ENCODE measurements around the gene VPS4B.

Gene VPS4B

DNA sequence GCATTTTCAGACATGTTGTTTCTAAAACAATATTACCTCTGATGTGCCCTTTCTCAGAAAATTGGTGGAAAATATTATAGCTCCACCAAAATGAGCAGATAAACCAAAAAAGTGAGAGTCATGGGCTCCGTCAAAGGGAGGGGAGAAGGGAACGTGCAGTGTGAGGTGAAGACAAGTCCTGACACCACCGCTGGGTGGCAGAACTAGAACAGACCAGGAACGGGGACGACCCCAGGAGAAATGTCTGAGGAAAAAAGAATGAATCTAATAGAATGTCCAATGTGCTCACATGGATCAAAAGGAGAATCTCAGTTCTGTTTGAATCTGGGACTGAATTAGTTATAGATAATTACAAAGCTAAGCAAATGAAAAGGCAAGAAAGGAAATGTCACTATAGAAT, 80.1 kb downstream of the VPS4B start:
- TF ChIP-seq, protein P1, sequence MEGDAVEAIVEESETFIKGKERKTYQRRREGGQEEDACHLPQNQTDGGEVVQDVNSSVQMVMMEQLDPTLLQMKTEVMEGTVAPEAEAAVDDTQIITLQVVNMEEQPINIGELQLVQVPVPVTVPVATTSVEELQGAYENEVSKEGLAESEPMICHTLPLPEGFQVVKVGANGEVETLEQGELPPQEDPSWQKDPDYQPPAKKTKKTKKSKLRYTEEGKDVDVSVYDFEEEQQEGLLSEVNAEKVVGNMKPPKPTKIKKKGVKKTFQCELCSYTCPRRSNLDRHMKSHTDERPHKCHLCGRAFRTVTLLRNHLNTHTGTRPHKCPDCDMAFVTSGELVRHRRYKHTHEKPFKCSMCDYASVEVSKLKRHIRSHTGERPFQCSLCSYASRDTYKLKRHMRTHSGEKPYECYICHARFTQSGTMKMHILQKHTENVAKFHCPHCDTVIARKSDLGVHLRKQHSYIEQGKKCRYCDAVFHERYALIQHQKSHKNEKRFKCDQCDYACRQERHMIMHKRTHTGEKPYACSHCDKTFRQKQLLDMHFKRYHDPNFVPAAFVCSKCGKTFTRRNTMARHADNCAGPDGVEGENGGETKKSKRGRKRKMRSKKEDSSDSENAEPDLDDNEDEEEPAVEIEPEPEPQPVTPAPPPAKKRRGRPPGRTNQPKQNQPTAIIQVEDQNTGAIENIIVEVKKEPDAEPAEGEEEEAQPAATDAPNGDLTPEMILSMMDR (IDR thresholded peaks at IDR 0.05; ENCODE audit: extremely low read depth, missing control alignments), result peak; percentile 66
- peak; percentile 64 for DNase-seq (ENCODE audit: low spot score)

DNA sequence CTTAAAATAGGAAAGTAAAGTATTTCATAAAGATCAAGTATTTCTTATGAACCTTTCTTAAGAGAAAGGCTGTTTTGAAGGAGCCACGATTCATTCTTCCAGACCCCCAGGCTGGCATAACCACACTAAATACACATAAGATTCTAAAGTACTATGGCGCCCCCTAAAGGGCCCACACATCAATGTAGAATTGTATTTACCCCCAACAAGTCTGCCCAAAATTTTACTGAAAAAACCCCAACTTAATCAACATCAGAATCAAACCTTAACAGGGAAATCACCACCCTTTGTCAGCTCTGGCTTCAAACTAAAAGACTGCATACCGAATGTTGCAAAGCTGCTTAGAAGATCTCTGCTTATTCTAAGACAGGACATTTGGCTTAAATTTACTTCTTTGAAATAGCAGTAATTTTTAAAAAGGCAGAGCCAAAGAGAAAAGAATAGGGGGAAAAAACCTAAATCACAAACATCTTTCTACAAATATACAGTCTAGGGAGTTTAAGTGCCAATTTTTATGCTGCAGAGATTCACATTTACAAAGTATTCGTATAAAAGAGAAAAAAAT, 82.3 kb downstream of the VPS4B start:
- TF ChIP-seq, protein P1 (IDR thresholded peaks at IDR 0.05; ENCODE audit: extremely low read depth, missing control alignments), result no peak
- DNase-seq (ENCODE audit: low spot score), result no peak

Data from GM20000 (cell line).